Activated naive CD4-positive, alpha-beta T cell (primary cell): Measurements from ENCODE around the gene PIGZ.

Experiments used
- DNase-seq, 4 experiments: peaks; one replicate each; lab custom pipeline; 2025; lab: John Stamatoyannopoulos, UW

Gene PIGZ

DNA sequence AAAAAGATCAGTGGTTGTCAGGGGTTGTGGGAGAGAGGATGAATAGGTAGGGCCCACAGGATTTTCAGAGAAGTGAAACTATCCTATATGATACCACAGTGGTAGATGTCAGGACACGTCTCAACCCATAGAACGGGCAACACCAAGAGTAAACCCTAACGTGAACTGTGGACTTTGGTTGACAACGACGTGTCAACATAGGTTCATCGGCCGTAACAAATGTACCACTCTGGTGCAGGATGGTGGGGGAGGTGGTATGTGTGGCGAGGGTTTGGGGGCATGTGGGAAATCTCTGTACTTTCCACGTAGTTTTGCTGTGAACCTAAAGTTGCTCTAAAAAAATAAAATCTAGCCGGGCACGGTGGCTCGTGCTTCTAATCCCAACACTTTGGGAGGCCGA, 13.0 kb upstream of the PIGZ start:
- DNase-seq: no peak

DNA sequence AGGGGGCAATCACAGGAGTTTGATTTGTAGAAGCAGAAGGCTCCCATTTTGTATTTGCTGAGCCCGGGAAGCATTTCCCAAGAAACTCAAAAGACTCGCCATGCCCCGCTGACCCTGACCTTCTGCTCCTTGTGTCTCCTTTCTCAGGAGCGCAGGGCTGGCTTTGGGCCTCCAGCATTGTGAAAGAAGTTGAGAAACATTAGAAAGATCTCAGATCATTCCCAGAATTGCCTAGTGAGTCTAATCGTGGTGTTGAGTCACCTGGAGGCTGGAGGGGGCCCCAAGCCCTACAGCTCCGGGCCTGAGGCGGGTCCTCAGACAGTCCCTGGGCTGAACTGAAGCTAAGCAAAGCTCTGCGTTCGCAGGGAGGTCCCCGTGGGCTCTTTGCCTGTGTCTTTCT, 10.9 kb upstream of the PIGZ start:
- no peak for DNase-seq

DNA sequence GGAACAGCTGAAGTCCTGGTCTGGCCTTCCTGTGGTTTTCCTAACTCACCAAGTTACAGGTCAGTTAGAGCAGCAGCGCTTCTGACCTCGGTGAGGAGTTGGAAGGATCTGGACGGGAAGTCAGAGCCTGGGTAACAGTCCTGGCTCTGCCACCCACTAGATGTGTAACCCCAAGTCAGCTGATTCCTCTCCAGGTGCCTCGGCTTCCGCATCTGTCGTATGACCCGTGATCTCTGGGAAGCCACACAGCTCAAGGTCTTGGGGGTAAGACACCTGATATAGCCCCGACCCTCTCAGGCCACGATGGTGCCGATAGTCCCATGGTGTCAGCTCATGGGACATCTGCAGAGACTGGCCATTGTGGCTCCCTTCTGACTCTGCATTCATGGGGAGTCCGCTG, 8.3 kb upstream of the PIGZ start:
- no peak for DNase-seq

DNA sequence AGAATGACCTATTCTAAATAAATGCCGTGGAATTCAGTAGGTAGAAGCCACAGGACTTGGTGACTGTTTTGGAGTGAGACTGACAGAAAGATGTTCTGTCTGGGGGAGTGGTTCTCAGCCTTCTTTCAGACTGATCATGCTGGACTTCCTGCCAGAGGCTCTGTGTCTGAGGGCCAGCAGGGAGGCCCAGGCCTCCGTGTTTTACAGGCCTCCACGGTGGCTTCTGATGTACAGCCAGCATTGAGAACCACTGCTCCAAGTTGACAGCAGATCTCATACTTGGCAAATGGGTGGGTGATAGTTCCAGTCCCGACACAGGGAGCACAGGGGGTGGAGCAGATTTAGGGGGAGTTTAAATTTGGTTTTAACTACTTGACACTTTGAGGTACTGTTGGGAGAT, 6.7 kb upstream of the PIGZ start:
- DNase-seq: no peak

DNA sequence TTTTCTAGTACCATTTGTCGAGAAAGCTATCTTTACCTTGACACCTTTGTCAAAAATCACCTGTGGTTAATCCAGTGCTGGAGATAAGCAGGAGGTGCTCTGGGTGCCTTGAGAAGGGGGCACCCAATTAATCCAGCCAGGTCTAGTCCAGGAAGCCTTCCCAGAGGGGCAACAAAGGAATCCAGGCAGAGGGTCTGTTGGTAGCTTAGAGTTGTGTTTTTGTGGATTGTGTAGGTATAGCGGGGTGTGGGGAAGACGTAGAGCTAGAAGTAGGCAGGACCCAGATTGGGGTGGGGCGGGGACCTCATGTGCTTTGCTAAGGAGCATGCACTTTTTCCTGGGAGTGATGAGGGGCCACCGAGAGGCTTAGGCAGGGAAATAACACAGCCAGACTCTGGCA, 6.0 kb upstream of the PIGZ start:
- no peak for DNase-seq

DNA sequence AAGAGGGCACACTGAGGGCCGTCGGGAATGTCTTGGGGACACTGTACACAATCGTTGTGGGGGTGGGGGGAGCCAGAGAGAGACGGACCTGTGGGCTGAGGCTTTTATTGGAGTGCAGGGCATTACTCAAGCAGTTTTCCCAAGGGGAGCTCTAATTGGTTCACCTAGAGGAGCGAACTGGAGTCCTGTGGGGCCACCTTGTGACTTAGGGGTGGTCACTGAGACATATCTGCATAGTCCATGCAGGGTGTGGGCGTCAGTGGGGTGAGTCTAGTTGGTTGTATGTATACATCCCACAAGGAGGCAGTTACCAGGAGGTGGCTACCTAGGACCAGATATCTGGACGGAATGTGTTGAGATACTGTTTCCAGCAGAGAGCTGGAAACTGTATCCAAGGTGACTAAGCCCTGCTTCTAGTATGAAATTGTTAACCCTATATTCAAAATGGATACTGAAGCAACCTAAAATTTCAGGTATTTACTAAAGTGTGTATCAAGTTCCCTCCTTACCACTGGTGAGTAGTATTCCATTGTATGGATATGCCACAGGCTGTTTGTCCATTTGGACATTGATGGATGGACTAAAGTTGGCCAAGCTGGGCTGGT, 2.6 kb upstream of the PIGZ start:
- no peak for DNase-seq

DNA sequence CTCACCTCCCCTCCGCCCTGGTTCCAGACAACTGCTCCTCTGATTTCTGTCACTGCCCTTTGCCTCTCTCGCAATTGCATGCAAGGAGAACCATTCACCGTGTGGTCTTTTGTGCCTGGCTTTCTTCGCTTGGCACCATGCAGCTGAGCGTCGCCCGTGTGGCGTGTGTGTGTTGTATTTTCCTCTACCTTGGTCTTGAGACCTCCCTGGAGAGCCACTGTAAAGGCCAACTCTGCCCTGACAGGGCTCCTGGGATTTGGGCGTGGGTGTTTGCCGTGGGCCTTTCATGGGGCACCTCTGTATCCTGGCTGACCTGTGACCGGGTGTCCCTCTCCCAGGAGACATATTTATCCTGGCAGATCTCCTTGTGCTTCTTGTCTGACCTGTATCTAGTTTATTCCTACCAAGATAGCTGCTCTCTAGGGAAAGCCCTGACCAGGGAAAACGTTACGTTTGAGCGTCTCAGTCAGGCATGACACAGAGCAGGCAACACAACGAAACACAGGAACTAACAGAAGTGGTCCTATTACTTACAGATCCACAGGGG, 2.0 kb upstream of the PIGZ start:
- DNase-seq: no peak

DNA sequence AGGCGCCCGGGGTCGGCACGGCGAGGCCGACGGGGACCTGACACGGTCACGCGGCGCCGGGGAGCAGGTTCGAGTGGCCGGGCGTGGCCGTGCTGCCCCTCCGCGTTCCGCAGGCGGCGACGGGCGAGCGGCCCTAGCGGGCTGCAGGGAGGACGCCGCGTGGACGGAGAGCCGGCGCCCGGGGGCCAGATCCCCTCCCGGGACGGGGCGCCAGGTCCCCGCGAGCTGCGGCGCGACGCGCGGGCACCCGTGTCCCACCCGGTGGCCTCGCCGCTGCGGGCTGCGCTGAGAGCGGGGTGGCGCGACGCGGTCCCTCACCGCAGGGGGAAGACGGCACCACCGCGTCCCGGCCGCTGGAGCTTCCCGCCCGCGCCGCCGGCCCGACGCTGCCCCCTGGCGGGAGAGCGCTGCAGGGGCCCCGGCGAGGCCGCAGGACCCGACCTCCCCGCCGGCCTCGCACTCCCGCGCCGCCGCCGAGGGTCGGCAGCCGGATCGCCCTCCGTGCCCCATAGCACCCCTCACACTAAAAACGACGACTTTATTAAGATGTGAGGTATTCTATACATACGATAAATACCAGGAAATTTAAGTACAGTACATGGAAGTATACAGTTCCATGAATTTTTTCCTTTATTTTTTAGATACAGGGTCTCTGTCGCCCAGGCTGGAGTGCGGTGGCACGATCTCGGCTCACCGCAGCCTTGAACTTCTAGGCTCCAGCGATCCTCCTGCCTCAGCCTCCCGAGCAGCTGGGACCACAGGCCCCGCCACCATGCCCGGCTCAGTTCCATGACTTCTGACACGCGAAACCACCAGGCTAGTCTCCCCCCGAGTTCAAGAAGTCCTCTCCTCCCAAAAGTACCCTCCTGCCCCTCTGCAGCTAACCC, 1.3 kb upstream of the PIGZ start:
- DNase-seq: peak in 3 of 4 experiments; percentile 18 to 63 (median 46)

DNA sequence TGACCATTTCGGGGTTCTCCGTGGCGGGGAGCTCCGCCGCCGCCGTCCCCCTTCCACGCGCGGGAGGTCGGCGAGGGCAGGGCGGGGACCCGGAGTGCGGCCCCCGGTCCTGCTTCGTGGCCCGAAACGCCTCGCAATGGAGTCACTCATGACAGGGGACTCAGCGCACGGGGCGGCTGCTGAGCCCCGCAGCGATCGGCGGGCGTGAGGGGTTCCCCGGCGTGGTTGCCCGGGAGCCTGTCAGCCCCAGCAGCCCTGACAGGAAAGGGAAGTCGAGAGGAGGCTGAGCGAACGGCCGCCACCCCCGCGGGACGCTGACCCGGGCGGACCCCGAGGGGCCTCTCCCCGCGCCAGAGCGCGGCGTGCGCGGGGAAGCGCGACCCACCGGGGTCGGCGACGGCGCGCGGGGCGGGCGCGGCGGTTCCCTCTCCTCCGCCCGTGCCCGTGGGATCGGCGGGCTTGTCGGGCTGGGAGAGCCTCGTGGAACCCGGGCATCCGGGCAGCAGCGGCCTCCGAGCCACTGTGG, 564 bp upstream of the PIGZ start:
- peak in 1 of 4 experiments; percentile 10 for DNase-seq

DNA sequence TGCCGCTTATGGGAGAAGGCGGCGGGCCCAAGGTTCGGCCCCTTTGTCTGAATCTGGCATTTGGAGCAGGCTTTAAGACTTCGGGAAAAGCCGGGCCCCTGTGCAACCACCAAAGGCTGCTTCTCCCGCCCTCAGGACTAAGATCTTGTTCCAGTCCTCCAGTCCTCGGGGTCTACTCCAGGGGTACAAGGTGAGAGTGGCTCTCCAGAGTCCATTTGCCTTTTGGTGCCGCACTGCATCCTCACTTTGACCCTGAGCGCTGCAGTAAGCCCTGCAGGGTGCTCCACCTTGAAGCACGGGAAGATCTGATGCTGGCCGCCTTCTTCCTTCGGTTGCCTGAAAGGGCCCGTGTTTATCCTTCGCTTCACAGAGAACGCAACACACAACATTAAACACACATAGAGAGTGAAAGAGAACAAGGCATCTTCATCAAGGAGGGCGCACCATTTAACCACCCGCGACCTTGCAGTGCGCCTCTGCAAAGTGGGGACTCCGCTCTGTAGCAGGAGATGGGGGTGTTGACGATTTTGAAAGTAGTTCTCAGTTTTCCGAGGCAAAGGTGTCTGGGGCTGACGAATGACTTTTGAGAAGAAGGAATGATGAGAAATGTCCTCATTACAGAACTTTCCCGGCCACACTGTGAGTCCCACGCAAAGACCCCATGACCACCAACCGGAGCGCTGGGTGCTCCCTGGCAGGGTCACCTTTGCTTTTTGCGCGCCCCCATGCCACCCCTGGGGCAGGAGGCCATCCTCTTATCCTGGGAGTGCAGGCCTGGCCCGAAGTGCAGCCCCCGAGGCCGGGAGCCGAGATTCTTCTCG, 1.0 kb downstream of the PIGZ start:
- no peak for DNase-seq

DNA sequence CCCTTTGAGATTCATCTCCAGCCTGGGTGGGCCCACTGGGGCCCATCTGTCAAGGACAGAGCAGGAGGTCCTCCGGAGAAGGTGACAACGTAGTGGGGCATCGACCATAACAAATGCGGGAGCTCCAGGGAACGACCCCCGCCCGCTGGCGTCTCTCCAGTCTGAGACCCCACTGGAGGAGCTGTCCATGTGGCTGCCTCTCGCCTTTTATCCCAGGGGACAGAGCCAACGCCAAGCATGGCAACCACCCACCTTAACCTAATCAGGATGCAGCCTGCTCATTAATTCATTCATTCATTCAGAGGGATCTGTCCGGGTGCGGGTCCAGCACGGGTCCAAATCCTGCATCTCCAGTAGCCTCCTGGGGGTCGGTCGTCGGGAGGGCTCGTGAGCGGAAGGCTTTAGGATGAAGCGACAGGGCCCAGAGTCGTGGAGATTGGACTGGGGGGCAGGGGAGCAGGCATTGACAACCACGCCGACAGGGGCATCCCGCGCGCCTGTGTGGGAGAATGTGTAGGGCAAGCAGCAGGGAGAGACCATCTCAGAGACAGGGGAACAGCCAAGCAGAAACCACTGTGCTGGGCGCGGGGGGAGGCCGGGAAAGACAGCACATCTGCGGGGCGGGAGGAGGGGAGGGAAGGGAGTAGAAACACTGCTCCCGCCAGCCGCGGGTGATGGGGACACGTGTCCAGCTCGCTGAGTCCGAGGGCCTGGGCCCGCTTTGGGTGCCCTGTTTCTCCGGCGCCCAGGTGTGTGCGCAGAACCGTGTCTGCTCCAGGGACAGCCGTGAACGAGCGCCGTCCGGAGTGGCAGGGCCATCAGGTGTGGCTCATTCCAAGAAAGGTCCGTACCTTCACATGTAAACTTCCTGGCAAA, 1.9 kb downstream of the PIGZ start:
- no peak for DNase-seq

DNA sequence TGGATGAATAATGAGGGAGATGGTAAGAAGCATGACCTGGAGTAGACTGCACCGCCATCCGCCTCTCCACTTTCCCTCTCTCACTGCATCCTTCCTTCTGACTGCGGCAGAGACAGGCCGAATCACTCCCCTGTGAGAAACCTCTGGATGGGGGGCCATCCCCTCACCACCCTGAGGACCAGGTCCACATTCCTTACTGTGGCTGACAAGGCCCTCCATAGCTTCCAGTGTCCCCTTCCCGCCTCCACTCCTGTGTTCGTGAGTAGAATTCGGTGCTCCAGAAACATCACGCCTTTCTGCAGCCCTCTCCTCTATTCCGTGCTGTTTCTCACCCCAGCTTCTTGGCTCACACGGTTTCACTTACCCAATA, 2.8 kb downstream of the PIGZ start:
- DNase-seq: no peak

DNA sequence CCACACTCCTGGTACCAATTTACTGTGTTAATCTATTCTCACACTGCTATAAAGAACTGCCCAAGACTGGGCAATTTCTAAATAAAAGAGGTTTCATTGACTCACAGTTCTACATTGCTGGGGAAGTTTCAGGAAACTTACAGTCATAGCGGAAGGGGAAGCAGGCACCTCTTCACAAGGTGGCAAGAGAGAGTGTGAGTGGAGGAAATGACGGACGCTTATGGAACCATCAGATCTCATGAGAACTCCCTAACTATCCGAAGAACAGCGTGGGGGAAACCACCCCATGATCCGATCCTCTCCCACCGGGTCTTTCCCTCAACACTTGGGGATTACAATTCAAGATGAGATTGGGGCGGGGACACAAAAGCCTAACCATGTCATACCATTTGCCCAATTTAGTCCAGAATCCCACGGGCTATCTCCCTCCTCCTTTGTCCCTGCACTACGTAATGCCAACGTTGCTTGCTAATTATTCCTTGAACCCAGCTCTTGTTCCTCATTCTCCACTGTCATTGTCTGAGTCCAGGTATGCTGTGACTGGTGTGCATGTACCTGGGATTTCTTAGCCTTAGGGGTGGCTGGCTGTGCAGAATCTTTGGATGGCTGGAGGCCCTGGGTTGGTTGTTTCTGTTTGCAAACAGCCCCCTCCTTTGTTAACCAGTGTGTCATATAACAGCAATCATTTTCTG, 3.4 kb downstream of the PIGZ start:
- no peak for DNase-seq

DNA sequence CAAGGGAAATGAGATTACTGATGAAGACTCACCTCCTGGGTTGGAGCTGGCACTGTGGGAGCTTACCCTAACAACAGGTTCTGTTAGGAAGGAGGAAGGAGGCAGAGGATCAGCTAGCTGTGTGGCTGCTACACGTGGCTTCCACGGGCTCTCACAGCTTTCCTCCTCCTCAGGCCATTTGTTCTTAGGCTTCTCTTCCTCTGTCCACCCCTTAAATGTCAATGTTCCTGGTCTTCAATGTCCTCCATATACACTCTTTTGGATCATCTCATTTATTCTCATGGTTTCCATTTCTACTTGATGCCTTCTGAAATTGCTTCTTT, 5.0 kb downstream of the PIGZ start:
- DNase-seq: no peak

DNA sequence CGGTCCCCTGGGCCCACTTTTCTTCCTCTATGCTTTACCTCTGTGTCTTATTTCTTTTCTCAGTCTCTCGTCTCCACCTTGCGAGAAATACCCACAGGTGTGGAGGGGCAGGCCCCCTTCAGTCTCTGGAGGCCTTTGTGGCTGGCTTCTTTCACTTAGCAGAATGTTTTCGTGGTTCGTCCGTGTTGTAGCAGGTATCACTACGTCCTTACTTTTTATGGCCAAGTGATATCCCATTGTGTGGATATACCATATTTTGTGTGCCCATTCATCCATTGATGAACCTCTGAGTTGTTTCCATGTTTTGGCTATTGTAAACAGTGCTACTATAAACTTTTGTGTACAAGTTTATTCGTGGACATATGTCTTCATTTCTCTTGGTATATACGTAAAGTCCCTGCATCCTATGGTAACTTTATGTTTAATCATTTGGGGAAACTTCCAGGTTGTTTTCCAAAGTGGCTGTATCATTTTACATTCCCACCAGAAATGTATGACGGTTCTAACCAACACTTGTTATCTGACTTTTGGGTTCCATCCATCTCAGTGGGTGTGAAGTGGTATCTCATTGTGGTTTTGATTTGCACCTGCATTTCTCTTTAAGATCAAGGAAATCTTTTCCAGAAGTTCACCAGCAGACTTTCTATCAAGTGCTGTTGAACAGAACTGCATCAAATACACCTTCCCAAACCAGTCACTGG, 5.6 kb downstream of the PIGZ start:
- no peak for DNase-seq

DNA sequence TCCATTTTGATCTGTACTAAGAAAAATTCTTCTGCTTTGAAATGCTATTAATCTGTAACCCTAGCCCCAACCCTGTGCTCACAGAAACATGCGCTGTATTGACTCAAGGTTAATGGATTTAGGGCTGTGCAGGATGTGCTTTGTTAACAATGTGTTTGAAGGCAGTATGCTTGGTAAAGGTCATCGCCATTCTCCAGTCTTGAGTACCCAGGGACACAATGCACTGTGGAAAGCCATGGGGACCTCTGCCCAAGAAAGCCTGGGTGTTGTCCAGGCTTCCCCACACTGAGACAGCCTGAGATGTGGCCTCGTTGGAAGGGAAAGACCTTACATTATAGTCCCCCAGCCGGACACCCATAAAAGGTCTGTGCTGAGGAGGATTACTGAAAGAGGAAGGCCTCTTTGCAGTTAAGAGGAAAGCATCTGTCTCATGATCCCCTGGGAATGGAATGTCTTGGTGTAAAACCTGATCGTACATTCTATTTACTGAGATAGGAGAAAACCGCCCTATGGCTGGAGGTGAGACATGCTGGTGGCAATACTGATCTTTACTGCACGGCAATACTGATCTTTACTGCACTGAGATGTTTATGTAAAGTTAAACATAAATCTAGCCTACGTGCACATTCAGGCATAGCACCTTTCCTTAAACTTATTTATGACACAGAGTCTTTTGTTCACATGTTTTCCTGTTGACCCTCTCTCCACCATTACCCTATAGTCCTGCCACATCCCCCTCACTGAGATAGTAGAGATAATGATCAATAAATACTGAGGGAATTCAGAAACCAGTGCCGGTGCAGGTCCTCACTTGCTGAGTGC, 6.3 kb downstream of the PIGZ start:
- DNase-seq: no peak

DNA sequence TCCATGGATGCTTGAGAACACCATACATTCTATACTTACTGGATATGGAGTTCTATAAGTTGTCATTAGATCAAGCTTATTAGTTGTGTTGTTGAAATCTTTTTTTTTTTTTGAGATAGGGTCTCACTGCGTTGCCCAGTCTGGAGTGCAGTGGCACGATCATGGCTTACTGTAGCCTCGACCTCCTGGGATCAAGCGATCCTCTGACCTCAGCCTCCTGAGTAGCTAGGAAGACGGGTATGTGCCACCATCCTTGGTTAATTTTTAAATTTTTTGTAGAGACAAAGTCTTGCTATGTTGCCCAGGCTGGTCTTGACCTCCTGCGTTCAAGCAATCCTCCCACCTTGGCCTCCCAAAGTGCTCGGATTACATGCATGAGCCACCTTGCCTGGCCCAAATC, 13.8 kb downstream of the PIGZ start:
- no peak for DNase-seq

DNA sequence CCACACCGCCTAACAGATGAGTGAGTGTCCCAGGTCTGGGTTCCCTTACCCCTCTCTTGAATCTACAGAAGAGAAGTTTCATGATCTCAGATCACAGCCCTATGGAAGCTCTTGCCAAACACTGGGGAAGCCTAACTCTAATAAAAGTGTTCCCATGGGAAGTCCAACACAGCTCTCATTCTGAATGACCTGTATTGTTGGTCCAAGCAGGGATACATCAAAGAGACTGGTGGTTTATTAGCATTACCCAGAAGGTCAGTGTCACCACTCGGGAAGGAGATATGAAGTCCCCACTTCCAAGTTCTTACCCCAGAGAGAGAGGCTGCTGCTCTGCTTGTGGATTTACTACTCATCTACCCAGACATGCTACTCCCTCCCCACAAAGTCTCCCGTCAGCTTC, 17.3 kb downstream of the PIGZ start:
- no peak for DNase-seq

DNA sequence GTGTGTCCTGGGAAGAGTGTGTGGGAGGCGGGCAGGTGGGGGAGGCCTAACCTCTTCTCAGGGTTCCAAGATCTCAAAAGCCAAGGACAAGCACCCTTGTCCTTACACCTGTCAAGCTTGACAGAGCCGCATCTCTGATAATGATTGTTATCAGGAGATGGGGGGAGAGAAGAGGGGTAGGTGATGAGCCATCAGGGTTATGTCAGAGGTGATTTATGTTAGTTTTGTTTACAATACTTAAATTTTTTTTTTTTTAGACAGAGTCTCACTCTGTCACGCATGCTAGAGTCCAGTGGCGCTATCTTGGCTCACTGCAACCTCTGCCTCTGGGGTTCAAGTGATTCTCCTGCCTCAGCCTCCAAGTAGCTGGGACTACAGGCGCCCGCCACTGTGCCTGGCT, 18.9 kb downstream of the PIGZ start:
- no peak for DNase-seq

DNA sequence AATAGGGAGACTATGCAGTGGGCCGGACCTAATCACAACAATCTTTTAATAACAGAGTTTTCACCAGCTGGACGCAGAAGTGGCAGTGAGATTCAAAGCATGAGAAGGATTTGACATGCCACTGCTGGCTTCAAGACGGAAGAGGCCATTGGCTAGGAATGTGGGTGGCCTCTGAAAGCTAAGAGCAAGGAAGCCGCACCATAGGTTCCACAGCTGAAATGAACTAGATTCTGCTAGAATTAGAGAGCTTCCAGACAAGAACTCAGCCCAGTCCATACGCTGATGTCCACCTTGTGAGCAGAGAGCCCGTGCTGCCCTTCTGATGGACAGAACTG, 19.4 kb downstream of the PIGZ start:
- no peak for DNase-seq
